GM12865 (cell line): ENCODE measurements around the gene NBAS.
"Not testable (repeated sequence)": the region's sequence is repeated elsewhere in the genome, so short reads cannot be mapped to it uniquely, and the experiment has no call there.

Experiments
- DNase-seq: peaks from one replicate; pipeline ENCODE4 v3.0.0; 2010; ENCODE audit warnings: low read depth
- H3K4me3 ChIP-seq: 2 replicates; pipeline ENCODE4 v1.5.1; 2011; ENCODE audit warnings: mild to moderate bottlenecking, low read depth, low read length, control low read depth
- CTCF ChIP-seq: IDR thresholded peaks from 2 replicates; pipeline ENCODE4 v1.5.1; 2011; ENCODE audit warnings: low read length, control low read depth, low read depth, inconsistent platforms; ENCODE audit not compliant: insufficient read depth; ENCODE audit errors: missing control alignments

Gene NBAS

GRCh38 chr2:15346624-15347023 is 214.5 kb downstream of the NBAS start:
- no peak for TF ChIP-seq CTCF
- no peak overlapping the region for H3K4me3 ChIP-seq
- DNase-seq, result no peak

GRCh38 chr2:15337996-15338666 is 223.0 kb downstream of the NBAS start:
- no peak for DNase-seq
- no peak for TF ChIP-seq CTCF

GRCh38 chr2:15334644-15335326 is 226.3 kb downstream of the NBAS start:
- no peak for DNase-seq
- TF ChIP-seq CTCF, result no peak
- H3K4me3 ChIP-seq, result no peak overlapping the region

More at GRCh38 chr2:15337996-15338666, 223.0 kb downstream of the NBAS start:
- no peak overlapping the region for H3K4me3 ChIP-seq

- TF ChIP-seq CTCF, result no peak
- H3K4me3 ChIP-seq, result no peak overlapping the region
- no peak for DNase-seq
Measured at GRCh38 chr2:15331787-15332186, 229.3 kb downstream of the NBAS start.

GRCh38 chr2:15325296-15325695 is 235.8 kb downstream of the NBAS start:
- DNase-seq, result no peak
- no peak overlapping the region for H3K4me3 ChIP-seq
- TF ChIP-seq CTCF, result no peak

GRCh38 chr2:15323227-15323626 is 237.9 kb downstream of the NBAS start:
- H3K4me3 ChIP-seq, result no peak overlapping the region
- DNase-seq, result no peak
- TF ChIP-seq CTCF, result no peak

- H3K4me3 ChIP-seq, DNase-seq: not testable (repeated sequence)
Measured at GRCh38 chr2:15321481-15321880, 239.7 kb downstream of the NBAS start.
